Body of pancreas (tissue), 4 donors: ENCODE data around the gene SLC37A1.

ENCODE experiments used
- CTCF ChIP-seq, 7 experiments: fragments of 450-650 bp in 4 of 7; fragments of 200-600 bp in 3 of 7; sonication (generic) in 3 of 7; IDR thresholded peaks; one replicate each; pipeline ENCODE4 v1.5.1; 2016 to 2019; ENCODE audit warnings: antibody characterized with exemption in 7 of 7
- POLR2A ChIP-seq, 3 donors: fragments of 450-650 bp; IDR thresholded peaks; one replicate each; pipeline ENCODE4 v1.6.1; 2016; ENCODE audit warnings: antibody characterized with exemption in 3 of 3, mild to moderate bottlenecking in 2 of 3

GRCh38 chr21:42578034-42578433 is 64.4 kb downstream of the SLC37A1 start:
- TF ChIP-seq CTCF (IDR thresholded peaks at IDR 0.05) (no peak), POLR2A (IDR thresholded peaks at IDR 0.05) (no peak)
